DMS153 (cell line): Measurements from ENCODE around the gene RAB3B.

ENCODE experiments used
- DNase-seq: peaks from one replicate; lab custom pipeline; 2025; lab: John Stamatoyannopoulos, UW

The RAB3B gene

GRCh38 chr1:51871351-51871975 is 119.0 kb downstream of the RAB3B start:
- no peak for DNase-seq

GRCh38 chr1:51870603-51871350 is 119.7 kb downstream of the RAB3B start:
- DNase-seq = no peak

GRCh38 chr1:51867479-51868232 is 122.8 kb downstream of the RAB3B start:
- no peak for DNase-seq

GRCh38 chr1:51863384-51863783 is 127.1 kb downstream of the RAB3B start:
- no peak for DNase-seq

- DNase-seq = no peak
Observed at GRCh38 chr1:51861669-51862068, 128.8 kb downstream of the RAB3B start.

GRCh38 chr1:51859735-51860134 is 130.8 kb downstream of the RAB3B start:
- DNase-seq = no peak

GRCh38 chr1:51859333-51859732 is 131.2 kb downstream of the RAB3B start:
- no peak for DNase-seq

- DNase-seq = no peak
Observed at GRCh38 chr1:51858892-51859291, 131.6 kb downstream of the RAB3B start.
